Measurements from ENCODE around the gene FRS3. TPM values are rescaled to one million over a fixed set of nuclear protein-coding genes. Genes with fewer than 3 reads are reported as not detected.

The FRS3 gene
- total RNA-seq, 1 donor from 2014 or later, result 5.7 TPM

DNA sequence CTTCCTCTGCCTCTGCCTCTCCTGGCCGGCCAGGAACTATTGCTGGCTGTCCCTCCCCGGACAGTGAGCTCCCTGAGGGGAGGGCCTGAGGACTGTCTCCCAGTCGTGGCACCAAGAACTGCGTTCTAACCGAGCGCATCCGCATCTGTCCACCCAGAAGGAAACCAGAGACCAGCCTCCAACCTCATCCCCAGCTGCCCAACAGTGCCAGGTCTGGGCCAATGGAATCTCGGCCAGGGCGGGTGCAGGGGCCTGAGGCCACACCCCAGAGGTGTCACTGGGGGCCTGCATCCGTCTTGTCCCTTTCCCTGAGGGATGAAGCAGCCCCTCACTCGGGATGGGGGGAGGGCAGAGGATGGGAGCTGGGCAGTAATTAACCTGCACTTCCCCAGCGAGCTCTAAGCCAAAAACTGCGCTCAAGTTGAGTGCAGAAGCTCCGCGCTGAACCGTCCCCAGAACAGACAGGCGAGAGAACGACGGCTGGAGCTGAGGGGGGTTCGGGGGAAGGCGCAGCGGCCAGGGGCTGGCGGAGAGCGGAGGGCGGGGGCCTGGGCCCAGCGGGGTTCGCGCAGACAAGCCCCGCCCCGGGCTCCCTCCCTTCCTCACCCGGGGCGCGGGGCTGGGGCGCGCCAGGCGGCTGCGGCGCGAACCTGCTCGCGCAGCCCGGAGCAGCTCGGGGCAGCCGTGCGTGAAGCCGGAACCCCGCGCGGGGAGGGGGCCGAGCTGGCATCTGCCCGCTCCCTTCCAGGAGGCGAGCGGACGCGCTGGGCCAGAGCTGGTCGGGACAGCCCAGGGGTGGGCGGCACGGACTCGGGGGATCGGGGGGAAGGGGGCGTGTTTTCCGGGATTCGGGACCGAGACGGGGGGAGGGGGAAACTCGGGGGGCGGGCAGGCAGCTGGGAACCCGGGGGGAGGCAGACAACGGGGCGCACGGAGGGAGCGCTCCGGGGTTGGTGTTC, 45.7 kb downstream of the FRS3 start:
- peak; percentile 88 for DNase-seq (ENCODE audit: low spot score)
- intact Hi-C loops (cut with DNase I), result no loop called here

DNA sequence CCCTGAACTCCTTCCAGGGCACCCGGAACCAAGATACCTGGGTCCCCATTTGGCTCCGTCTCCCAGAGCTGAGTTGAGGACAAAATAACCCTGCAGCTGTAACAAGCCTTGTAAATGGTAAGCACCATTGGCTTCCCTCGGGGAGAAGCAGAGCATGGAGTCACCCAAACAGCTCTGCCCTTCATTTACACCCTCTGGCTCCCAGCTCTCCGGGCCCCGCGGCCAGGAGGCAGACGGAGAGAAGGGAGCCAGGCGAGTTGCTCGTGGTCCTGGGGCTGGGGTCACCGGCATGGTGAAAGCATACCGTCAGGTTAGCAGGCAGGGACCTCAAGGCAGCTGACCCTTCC, 46.4 kb downstream of the FRS3 start:
- no peak for DNase-seq (ENCODE audit: low spot score)
- intact Hi-C loops (cut with DNase I), result no loop called here

DNA sequence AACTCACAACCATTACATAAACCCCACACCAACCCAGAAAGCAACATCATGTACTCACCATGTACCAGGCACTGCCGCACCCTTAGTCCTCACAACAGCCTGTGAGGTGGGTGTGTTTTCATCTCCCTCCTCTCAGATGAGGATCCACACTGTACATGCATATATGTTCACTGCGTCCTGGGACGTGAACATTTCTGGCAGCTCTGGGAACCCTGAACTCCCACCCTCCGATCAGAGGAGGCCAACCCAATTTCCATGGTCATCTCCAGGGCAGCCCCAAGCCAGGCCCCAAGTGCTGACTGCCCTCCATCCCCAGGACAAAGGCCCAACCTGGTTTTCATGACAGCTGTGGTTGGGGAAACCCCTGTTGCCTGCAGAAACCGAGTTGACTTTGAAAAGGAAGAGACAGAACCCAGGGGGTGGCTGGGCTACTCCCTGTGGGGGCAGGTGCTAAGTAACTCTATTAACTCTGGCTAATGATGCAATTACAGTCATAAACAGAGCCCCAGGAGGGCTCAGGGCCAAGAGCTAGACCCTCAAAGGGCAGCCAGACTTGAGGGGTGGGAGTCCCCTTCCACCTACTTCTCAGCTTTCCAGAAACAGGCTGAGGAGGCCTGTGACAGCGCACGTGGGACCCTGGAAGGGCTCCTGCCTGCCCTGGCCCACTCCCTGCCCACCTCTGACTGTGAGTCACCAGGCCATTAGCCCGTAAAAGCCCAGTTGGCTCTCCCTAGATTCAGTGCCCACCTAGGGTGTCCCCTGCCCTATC, 46.9 kb downstream of the FRS3 start:
- no peak for DNase-seq (ENCODE audit: low spot score)
- intact Hi-C loops (cut with DNase I), result no loop called here

DNA sequence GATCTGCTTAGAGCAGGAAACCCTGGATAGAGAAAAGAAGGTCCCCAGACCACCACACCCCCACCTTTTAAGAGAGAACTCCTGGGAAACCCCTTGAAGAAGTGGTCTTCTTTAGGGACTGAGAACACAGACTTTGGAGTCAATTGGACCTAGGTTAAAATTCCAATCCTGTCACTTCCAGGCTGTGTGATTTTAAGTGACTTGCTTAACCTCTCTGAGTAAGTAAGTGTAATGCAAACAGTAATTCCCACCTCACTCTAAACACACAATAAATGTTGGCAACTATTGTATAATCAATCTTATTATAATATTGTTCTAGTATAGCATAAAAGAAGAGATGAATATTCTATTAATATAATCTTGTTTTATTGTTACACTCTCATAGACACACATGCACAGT, 47.6 kb downstream of the FRS3 start:
- intact Hi-C loops (cut with DNase I), result no loop called here
- no peak for DNase-seq (ENCODE audit: low spot score)

DNA sequence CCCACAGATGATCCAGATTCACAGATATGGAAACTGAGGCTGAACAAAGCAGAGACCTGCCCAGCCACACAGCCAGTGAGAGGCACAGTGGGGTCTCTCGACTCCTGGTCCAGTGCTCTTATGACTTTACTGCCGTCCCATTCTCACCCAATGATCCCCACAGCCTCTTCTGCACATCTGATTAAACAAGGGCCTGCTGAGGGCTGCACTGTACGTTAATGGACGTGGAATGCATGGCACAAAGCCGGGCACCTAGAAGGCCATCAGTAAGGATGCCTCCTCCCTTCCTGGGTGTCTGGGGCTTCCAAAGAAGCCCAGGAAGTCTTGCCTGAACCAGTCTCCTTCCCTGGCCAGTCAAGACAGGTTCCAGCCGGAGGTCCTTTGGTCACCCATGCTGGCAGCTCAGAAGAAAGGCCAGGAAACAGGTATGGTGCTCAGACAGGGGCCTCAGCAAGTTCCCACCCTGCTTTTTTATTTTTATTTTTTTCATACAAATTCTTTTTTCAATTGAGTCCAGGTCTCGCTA, 48.1 kb downstream of the FRS3 start:
- DNase-seq (ENCODE audit: low spot score), result no peak
- intact Hi-C loops (cut with DNase I), result no loop called here

DNA sequence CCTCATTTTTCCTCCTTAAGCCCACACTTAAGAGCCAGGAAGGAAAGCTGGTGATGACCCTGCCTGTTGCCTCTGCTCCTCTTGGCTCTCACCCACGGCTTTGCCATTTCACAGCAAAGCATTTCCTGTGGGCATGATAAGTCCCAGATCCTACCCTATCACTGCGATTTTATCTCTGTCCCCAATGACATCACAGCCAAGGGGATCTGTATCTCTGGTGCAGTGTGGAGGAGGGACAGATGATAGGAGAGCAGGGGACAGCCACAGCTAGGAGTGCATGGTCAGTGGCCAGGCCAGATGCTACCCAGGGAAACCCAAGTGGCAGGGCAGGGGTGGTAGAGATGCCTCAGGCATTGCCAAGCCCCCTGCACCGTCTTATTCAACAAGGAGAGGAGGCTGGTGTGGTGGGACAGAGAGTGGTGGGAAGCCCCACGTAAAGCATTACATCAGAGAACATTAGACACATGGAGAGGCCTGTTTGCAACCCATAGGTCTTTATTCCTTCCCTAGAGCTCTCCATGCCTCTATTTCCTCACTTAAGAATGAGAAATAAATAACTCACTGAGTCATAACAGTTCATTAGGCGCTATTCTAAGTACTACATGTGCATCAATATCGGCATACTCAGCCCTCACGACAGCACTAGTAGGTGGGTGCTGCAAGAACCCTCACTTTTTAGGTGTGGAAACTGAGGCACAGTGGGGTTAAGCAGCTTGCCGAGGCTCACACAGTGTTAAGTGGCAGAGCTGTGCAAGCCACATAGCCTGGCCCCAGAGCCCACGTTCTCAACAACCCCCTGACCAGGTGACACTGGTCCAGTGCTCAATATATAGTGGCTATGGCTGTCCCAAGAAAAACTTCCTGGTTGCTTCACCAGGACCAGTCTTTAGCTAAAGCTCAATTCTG, 48.9 kb downstream of the FRS3 start:
- peak; percentile 27 for DNase-seq (ENCODE audit: low spot score)
- intact Hi-C loops (cut with DNase I), result no loop called here

- peak; percentile 24 for DNase-seq (ENCODE audit: low spot score)
- intact Hi-C loops (cut with DNase I), result no loop called here
Observed at GRCh38 chr6:41729624-41730023, 50.1 kb downstream of the FRS3 start.

- no peak for DNase-seq (ENCODE audit: low spot score)
- intact Hi-C loops (cut with DNase I), result no loop called here
Observed at GRCh38 chr6:41728954-41729353, 50.7 kb downstream of the FRS3 start.

GRCh38 chr6:41728073-41728936, 51.4 kb downstream of the FRS3 start:
- intact Hi-C loops (cut with DNase I), result no loop called here
- no peak for DNase-seq (ENCODE audit: low spot score)

GRCh38 chr6:41727705-41728072, 52.0 kb downstream of the FRS3 start:
- intact Hi-C loops (cut with DNase I), result no loop called here
- no peak for DNase-seq (ENCODE audit: low spot score)

DNA sequence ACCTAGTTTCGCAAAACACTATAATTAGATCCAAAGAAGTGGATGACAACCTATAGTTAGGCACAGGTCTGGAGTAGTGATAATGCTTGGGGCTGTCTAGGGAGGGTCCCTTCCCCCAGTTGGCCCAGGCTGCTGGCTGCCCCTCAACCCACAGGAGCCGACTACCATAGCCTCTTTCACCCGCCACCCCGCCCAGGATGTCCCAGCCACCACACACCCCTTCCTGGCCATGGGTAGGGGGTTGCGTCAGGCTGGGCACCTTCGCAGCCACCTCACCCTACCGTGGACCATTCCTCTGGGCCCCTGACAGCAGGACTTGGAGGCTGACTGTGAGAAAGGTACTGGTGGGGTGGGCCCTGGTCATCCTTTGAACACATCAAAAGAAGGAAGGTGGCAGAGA, 52.8 kb downstream of the FRS3 start:
- intact Hi-C loops (cut with DNase I), result no loop called here
- DNase-seq (ENCODE audit: low spot score), result no peak

DNA sequence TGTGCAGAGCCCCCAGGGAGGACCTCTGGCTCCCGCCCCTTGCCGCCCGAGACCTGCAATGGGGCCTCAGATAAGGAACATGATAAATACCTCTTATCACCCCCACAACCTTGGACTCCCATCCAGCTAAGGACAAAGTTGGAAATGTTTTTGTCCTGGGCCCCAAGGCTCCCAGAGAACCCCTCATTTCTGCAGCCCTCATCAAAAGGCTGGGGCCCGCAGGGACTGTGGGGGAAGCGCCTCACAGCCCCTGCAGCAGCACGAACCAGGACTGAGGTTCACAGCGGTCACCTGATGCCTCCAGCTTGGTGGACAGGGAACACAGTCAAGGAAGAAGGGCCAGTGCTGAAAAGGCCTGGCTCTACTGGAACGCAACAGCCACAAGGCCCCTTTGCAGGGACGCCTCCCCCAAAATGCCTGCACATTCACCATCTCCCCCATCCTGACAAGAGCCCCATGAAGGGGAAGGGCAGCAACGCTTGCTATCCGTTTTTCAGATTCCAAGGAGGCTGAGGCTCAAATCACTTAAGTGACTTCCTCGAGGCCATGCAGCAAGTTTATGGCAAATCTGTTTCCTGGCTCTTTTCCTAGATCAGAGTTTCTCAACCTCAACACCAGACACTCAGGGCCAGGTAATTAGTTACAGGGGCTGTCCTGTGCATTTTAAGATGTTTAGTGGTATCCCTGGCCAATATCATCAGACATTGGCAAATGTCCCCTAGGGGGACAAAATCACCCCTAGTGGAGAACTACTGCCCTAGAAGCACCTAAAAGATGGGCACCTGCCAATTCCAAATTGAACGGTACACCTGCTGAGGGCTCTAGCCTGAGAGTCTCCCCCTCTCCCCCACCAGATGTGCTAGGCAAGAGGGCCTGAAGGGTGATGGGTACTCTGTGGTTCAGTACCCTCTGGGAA, 54.9 kb downstream of the FRS3 start:
- no peak for DNase-seq (ENCODE audit: low spot score)
- intact Hi-C loops (cut with DNase I), result no loop called here

DNA sequence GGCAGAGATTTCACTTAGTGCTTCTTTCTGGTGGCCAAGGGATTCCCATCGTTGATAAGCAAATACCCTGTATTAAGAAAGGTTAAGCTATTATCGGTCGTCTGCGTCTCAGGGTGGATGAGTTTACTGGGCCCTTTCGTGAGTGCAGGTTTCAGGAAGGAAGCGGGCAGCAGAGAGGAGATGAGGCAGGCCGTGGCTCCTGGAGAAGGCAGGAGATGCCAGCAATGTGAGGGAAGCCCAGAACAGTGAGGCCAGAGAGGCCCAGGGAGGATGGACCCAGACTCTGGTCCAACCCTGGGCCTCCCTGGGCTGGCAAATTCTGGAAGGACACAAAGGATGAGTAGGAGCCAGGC, 55.5 kb downstream of the FRS3 start:
- intact Hi-C loops (cut with DNase I), result no loop called here
- no peak for DNase-seq (ENCODE audit: low spot score)

DNA sequence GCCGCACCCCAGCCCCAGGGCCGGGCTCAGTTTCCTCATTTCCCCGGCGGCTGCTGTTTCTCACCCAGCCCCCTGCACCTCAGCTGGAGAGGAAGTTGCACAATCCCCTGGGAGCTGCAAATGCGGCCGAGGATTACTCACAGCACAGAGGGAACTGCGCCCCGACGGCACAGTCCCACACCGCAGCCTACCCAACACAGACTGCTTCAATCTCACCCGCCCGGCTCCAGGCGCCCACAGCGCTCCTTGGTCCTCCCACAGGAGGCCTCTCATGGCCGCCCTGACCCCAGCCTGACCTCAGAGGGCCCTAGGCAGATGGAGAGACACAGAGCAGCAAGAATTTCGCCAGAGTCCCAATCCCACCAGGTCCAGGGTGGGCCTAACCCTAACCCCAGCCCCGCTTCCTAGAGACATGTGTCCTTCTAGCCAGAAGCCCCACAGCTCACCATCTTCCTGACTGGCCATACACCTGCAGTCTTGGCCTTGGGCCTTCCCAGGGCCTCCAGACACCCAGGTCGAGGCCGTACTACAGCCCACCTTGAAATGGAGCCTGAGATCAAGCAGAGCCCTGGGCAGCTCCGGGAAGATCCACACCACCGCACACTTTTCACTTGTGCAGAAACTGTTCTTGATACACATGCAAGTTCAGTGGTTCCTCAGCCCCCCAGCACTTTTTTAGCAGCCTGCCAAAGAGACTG, 56.0 kb downstream of the FRS3 start:
- DNase-seq (ENCODE audit: low spot score), result peak; percentile 95
- intact Hi-C loops (cut with DNase I), result no loop called here

DNA sequence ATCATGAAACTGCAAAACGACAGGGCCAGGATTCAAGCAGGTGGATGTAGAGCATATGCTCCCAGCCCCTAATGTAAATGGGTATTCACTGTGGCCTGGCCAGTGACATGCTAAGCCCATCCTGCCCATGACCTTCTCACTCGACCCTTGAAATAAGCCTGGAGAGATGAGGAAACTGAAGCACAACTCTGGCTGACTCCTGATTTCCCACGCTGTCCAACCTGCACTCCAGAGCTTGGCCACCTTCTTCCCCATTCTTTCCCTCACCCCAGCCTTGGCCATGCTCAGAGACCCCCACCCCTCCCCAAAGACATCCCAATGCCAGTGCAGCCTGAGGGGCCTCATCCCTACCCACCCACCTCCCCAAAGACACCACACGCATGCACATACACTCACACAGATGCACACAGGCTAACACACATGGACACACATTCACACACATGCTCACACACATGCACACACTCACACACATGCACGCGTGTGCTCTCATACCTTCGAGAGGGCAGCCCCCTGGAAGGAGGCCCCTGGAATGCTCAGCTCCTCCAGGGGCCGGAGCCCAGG, 56.7 kb downstream of the FRS3 start:
- intact Hi-C loops (cut with DNase I), result no loop called here
- DNase-seq (ENCODE audit: low spot score), result no peak

GRCh38 chr6:41721414-41721813, 58.3 kb downstream of the FRS3 start:
- intact Hi-C loops (cut with DNase I), result no loop called here
- no peak for DNase-seq (ENCODE audit: low spot score)

- no peak for DNase-seq (ENCODE audit: low spot score)
- intact Hi-C loops (cut with DNase I), result no loop called here
Observed at GRCh38 chr6:41720783-41721182, 58.9 kb downstream of the FRS3 start.
